Neural cell (in vitro differentiated cells): ENCODE measurements around the gene SLITRK5. TPM values are rescaled to one million over a fixed set of nuclear protein-coding genes. Genes with fewer than 3 reads are reported as not detected.

Source experiments
- H2AFZ ChIP-seq: fragments of 200-600, 300-800 bp; sonication (generic), shearing (Covaris generic); 2 replicates; pipeline ENCODE4 v1.6.0; 2014; ENCODE audit warnings: low read depth, mild to moderate bottlenecking, antibody characterized with exemption, low read length, moderate library complexity
- H3F3A ChIP-seq: fragments of 200-600 bp; shearing (Covaris generic); 2 replicates; pipeline ENCODE4 v1.6.1; 2016; ENCODE audit warnings: mild to moderate bottlenecking, moderate library complexity, mixed read lengths, antibody characterized with exemption, low read length; ENCODE audit not compliant: insufficient read depth, poor library complexity, severe bottlenecking
- H3K27ac ChIP-seq: fragments of 200-600, 300-800 bp; sonication (generic), shearing (Covaris generic); 2 replicates; pipeline ENCODE4 v1.5.1; 2014; ENCODE audit warnings: mild to moderate bottlenecking, low read length, moderate library complexity
- H3K27me3 ChIP-seq: fragments of 300-800, 200-600 bp; sonication (generic), shearing (Covaris generic); 2 replicates; pipeline ENCODE4 v1.6.0; 2014; ENCODE audit warnings: mild to moderate bottlenecking, low read depth, low read length, moderate library complexity; ENCODE audit not compliant: insufficient read depth
- H3K36me3 ChIP-seq: fragments of 300-800, 200-600 bp; sonication (generic), shearing (Covaris generic); 2 replicates; pipeline ENCODE4 v1.5.1; 2014; ENCODE audit warnings: mild to moderate bottlenecking, antibody characterized with exemption, low read length, moderate library complexity; ENCODE audit not compliant: insufficient read depth
- H3K4me2 ChIP-seq: fragments of 300-800, 200-600 bp; sonication (generic), shearing (Covaris generic); 2 replicates; pipeline ENCODE4 v1.6.0; 2014; ENCODE audit warnings: mild to moderate bottlenecking, low read length
- H3K4me3 ChIP-seq: fragments of 300-800, 200-600 bp; sonication (generic), shearing (Covaris generic); 2 replicates; pipeline ENCODE4 v1.5.1; 2014; ENCODE audit warnings: mild to moderate bottlenecking, low read length, moderate library complexity
- H3K79me2 ChIP-seq: fragments of 200-600 bp; shearing (Covaris generic); replicated peaks from 2 replicates; pipeline ENCODE4 v1.6.0; 2014; ENCODE audit warnings: mild to moderate bottlenecking, low read length, moderate library complexity; ENCODE audit not compliant: insufficient read depth
- H3K9ac ChIP-seq: fragments of 300-800, 200-600 bp; sonication (generic), shearing (Covaris generic); 2 replicates; pipeline ENCODE4 v1.6.1; 2016; ENCODE audit warnings: mild to moderate bottlenecking, low read length, mixed read lengths
- H3K9me2 ChIP-seq: fragments of 200-600 bp; shearing (Covaris generic); 2 replicates; pipeline ENCODE4 v1.6.1; 2016; ENCODE audit warnings: mild to moderate bottlenecking, low read length, mixed read lengths; ENCODE audit not compliant: insufficient read depth
- H3K9me3 ChIP-seq: fragments of 200-600, 300-800 bp; sonication (generic), shearing (Covaris generic); 2 replicates; pipeline ENCODE4 v1.6.1; 2016; ENCODE audit warnings: mild to moderate bottlenecking, mixed run types, low read length, moderate library complexity, mixed read lengths
- H4K20me1 ChIP-seq: fragments of 200-600 bp; shearing (Covaris generic); 2 replicates; pipeline ENCODE4 v1.6.1; 2016; ENCODE audit warnings: mild to moderate bottlenecking, mixed run types; ENCODE audit not compliant: insufficient read depth
- CTCF ChIP-seq: fragments of 450-650 bp; IDR thresholded peaks from 2 replicates; pipeline ENCODE4 v1.5.1; 2014; ENCODE audit warnings: antibody characterized with exemption, mild to moderate bottlenecking, moderate library complexity; ENCODE audit not compliant: poor library complexity, severe bottlenecking
- EP300 ChIP-seq: fragments of 450-650 bp; conservative IDR thresholded peaks from 2 replicates; pipeline ENCODE4 v1.6.1; 2014; ENCODE audit warnings: antibody characterized with exemption, mild to moderate bottlenecking, moderate library complexity; ENCODE audit not compliant: poor library complexity, severe bottlenecking
- EZH2 ChIP-seq: fragments of 200-600, 300-800 bp; shearing (Covaris generic), sonication (generic); IDR thresholded peaks from 2 replicates; pipeline ENCODE4 v1.6.1; 2014; ENCODE audit warnings: antibody characterized with exemption, low read length, borderline replicate concordance, mild to moderate bottlenecking; ENCODE audit not compliant: insufficient read depth, poor library complexity, severe bottlenecking
- MXI1 ChIP-seq: fragments of 450-650 bp; conservative IDR thresholded peaks from 2 replicates; pipeline ENCODE4 v1.6.1; 2014; ENCODE audit warnings: antibody characterized with exemption, mild to moderate bottlenecking; ENCODE audit not compliant: poor library complexity, severe bottlenecking
- POLR2AphosphoS5 ChIP-seq: IDR thresholded peaks from 2 replicates; pipeline ENCODE4 v1.6.1; 2012
- RAD21 ChIP-seq: fragments of 450-650 bp; conservative IDR thresholded peaks from 2 replicates; pipeline ENCODE4 v1.6.1; 2014; ENCODE audit warnings: antibody characterized with exemption, mild to moderate bottlenecking, moderate library complexity
- REST ChIP-seq: IDR thresholded peaks from 2 replicates; pipeline ENCODE4 v1.6.1; 2012; ENCODE audit warnings: borderline replicate concordance
- SMC3 ChIP-seq: fragments of 450-650 bp; conservative IDR thresholded peaks from 2 replicates; pipeline ENCODE4 v1.6.1; 2014; ENCODE audit warnings: antibody characterized with exemption, mild to moderate bottlenecking, moderate library complexity; ENCODE audit not compliant: poor library complexity
- TAF1 ChIP-seq: IDR thresholded peaks from 2 replicates; pipeline ENCODE4 v1.6.1; 2012; ENCODE audit warnings: low read depth
- polyA plus RNA-seq: library from polyadenylated mRNA; depleted of rRNA; stranded (reverse); fragments of >200 nt; gene quantifications from 2 replicates; pipeline ENCODE4 v1.2.3, GENCODE V29; 2014

SLITRK5 gene
- polyA plus RNA-seq, 1 donor from 2014 or later = 4.3 TPM

DNA sequence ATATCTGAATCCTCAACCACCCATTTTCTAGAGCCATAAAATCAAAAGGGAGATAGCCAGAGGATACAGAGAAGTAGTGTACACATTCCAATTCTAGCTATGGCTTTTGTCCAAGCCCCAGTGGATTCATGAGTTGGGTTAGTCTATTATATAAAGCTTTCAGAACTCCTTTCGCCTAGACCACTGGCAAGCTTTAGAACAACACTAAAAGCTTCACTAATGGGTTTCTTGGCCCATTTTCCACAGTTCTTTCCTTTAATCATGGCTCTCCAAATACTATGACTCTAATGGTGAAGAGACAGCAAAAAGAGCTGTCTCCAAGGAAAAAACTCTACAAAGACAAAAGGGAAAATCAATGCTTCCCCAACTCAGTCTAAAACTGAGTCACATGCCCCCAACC lies 48.2 kb upstream of the SLITRK5 start:
- H3K9ac ChIP-seq = no peak overlapping the region
- no peaks in the 10 kb centered on the region for H3K79me2 ChIP-seq
- H3K27ac ChIP-seq = no peak overlapping the region
- no peaks in the 10 kb centered on the region for H3K9me2 ChIP-seq
- no peaks in the 10 kb centered on the region for H3K27me3 ChIP-seq
- TF ChIP-seq REST (no peak), RAD21 (no peak), POLR2AphosphoS5 (no peak), EZH2 (no peak), TAF1 (no peak), EP300 (no peak), CTCF (no peak), SMC3 (no peak), MXI1 (no peak)
- no peaks in the 10 kb centered on the region for H3F3A ChIP-seq
- H2AFZ ChIP-seq = no peak overlapping the region
- no peak overlapping the region for H3K4me3 ChIP-seq
- H3K9me3 ChIP-seq = no peaks in the 10 kb centered on the region
- H3K36me3 ChIP-seq = no peaks in the 10 kb centered on the region
- no peak overlapping the region for H3K4me2 ChIP-seq
- H4K20me1 ChIP-seq = no peaks in the 10 kb centered on the region

DNA sequence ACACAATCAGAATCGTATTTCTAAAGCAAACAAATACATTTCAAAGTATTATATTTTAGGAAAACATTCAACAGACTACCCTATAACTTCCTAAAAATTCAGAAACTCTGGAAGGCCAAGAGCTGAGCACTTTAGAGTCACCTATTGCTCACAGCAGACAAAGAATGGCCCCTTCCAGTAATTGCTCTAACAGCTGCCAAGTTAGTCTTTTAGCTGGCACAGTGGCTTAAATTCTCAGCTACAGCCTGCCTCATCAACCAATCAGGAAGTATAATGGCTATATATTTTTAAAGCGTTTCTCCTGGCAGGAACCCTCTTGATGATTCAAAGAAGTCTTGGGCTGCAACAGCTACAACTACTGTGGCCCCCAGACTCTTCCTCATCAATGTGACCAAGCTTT lies 14.9 kb upstream of the SLITRK5 start:
- no peak overlapping the region for H3K9ac ChIP-seq
- no peak overlapping the region for H3K4me2 ChIP-seq
- no peaks in the 10 kb centered on the region for H3K9me2 ChIP-seq
- H3K27ac ChIP-seq = no peak overlapping the region
- H3K9me3 ChIP-seq = no peaks in the 10 kb centered on the region
- no peaks in the 10 kb centered on the region for H3K79me2 ChIP-seq
- no peaks in the 10 kb centered on the region for H3F3A ChIP-seq
- TF ChIP-seq POLR2AphosphoS5 (no peak), EP300 (no peak), SMC3 (no peak), REST (no peak), CTCF (no peak), TAF1 (no peak), MXI1 (no peak), RAD21 (no peak), EZH2 (no peak)
- H3K4me3 ChIP-seq = no peak overlapping the region
- H2AFZ ChIP-seq = no peak overlapping the region
- H3K36me3 ChIP-seq = no peaks in the 10 kb centered on the region
- no peaks in the 10 kb centered on the region for H4K20me1 ChIP-seq
- H3K27me3 ChIP-seq = no peaks in the 10 kb centered on the region
